SK-N-SH treated with all-trans-retinoic acid at 6 μM for 48 hours (cell line): ENCODE data around the gene PDE6B.

ENCODE experiments used
- ATAC-seq: fragments of 200-7000 bp; cut with Tn5 transposase; 3 replicates; pipeline ENCODE4 v1.9.1; 2020; ENCODE audit warnings: mild to moderate bottlenecking, moderate library complexity
- ARNTL ChIP-seq: fragments of 450-650 bp; formaldehyde crosslinking; IDR thresholded peaks from 2 replicates; pipeline ENCODE4 v1.5.0; 2020; ENCODE audit warnings: low read depth, mild to moderate bottlenecking, moderate library complexity, borderline replicate concordance
- CSRNP3 ChIP-seq: fragments of 250-450 bp; sonication (Bioruptor Pico); IDR thresholded peaks from 2 replicates; pipeline ENCODE4 v1.5.1; 2021; ENCODE audit warnings: mild to moderate bottlenecking, moderate library complexity
- ESRRG ChIP-seq: fragments of 250-450 bp; sonication (Bioruptor Pico); IDR thresholded peaks from 2 replicates; pipeline ENCODE4 v1.6.1; 2021; ENCODE audit warnings: mild to moderate bottlenecking
- GLIS3 ChIP-seq: fragments of 250-450 bp; sonication (Bioruptor Pico); IDR thresholded peaks from 2 replicates; pipeline ENCODE4 v1.5.0; 2020; ENCODE audit warnings: mild to moderate bottlenecking, moderate library complexity
- ISL1 ChIP-seq: fragments of 250-450 bp; sonication (Bioruptor Pico); IDR thresholded peaks from 2 replicates; pipeline ENCODE4 v2.1.2; 2022; ENCODE audit warnings: mild to moderate bottlenecking, moderate library complexity
- PPARA ChIP-seq: fragments of 250-450 bp; sonication (Bioruptor Pico); IDR thresholded peaks from 2 replicates; pipeline ENCODE4 v1.5.0; 2020; ENCODE audit warnings: mild to moderate bottlenecking, borderline replicate concordance
- RARB ChIP-seq: fragments of 250-450 bp; sonication (Bioruptor Pico); IDR thresholded peaks from 2 replicates; pipeline ENCODE4 v1.8.0; 2021; ENCODE audit warnings: mild to moderate bottlenecking, moderate library complexity
- SNAI2 ChIP-seq: fragments of 250-450 bp; sonication (Bioruptor Pico); IDR thresholded peaks from 2 replicates; pipeline ENCODE4 v1.5.0; 2020; ENCODE audit warnings: mild to moderate bottlenecking, moderate library complexity
- TCF4 ChIP-seq: fragments of 250-450 bp; sonication (Bioruptor Pico); IDR thresholded peaks from 2 replicates; pipeline ENCODE4 v1.8.0; 2021; ENCODE audit warnings: mild to moderate bottlenecking, moderate library complexity, borderline replicate concordance
- TOX ChIP-seq: fragments of 250-450 bp; sonication (Bioruptor Pico); IDR thresholded peaks from 2 replicates; pipeline ENCODE4 v1.8.0; 2021; ENCODE audit warnings: mild to moderate bottlenecking, moderate library complexity, borderline replicate concordance
- TSHZ2 ChIP-seq: fragments of 250-450 bp; sonication (Bioruptor Pico); IDR thresholded peaks from 2 replicates; pipeline ENCODE4 v1.5.0; 2020; ENCODE audit warnings: mild to moderate bottlenecking, moderate library complexity
- ZC3H10 ChIP-seq: fragments of 250-450 bp; sonication (Bioruptor Pico); IDR thresholded peaks from 2 replicates; pipeline ENCODE4 v1.5.1; 2021; ENCODE audit warnings: mild to moderate bottlenecking, moderate library complexity
- ZFP3 ChIP-seq: fragments of 250-450 bp; sonication (Bioruptor Pico); IDR thresholded peaks from 2 replicates; pipeline ENCODE4 v1.5.0; 2020; ENCODE audit warnings: mild to moderate bottlenecking, moderate library complexity
- ZFP30 ChIP-seq: fragments of 450-650 bp; formaldehyde crosslinking; IDR thresholded peaks from 2 replicates; pipeline ENCODE4 v1.5.0; 2022; ENCODE audit warnings: mild to moderate bottlenecking, moderate library complexity
- ZNF565 ChIP-seq: fragments of 450-650 bp; formaldehyde crosslinking; conservative IDR thresholded peaks from 2 replicates; pipeline ENCODE4 v1.5.0; 2020; ENCODE audit warnings: low read depth, mild to moderate bottlenecking, moderate library complexity
- ZNF70 ChIP-seq: fragments of 450-650 bp; formaldehyde crosslinking; IDR thresholded peaks from 2 replicates; pipeline ENCODE4 v1.5.0; 2020; ENCODE audit warnings: mild to moderate bottlenecking, moderate library complexity
- TF ChIP-seq, protein P1 (sequence below): fragments of 250-450 bp; sonication (Bioruptor Pico); IDR thresholded peaks from 2 replicates; pipeline ENCODE4 v1.5.1; 2020; ENCODE audit warnings: low read depth, mild to moderate bottlenecking, moderate library complexity
- TF ChIP-seq, protein P2 (sequence below): fragments of 250-450 bp; sonication (Bioruptor Pico); IDR thresholded peaks from 2 replicates; pipeline ENCODE4 v1.8.0; 2021; ENCODE audit warnings: low read depth, mild to moderate bottlenecking, moderate library complexity, borderline replicate concordance
- TF ChIP-seq, protein P3 (sequence below): fragments of 250-450 bp; sonication (Bioruptor Pico); IDR thresholded peaks from 2 replicates; pipeline ENCODE4 v1.8.0; 2020; ENCODE audit warnings: mild to moderate bottlenecking, moderate library complexity, borderline replicate concordance

Gene PDE6B

DNA sequence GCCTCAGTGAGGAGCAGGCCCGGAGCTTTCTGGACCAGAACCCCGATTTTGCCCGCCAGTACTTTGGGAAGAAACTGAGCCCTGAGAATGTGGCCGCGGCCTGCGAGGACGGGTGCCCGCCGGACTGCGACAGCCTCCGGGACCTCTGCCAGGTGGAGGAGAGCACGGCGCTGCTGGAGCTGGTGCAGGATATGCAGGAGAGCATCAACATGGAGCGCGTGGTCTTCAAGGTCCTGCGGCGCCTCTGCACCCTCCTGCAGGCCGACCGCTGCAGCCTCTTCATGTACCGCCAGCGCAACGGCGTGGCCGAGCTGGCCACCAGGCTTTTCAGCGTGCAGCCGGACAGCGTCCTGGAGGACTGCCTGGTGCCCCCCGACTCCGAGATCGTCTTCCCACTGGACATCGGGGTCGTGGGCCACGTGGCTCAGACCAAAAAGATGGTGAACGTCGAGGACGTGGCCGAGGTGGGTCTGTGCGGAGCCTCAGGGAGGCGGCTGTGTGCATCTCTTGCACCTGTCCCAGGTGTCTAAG lies 323 bp downstream of the PDE6B start:
- no peak for TF ChIP-seq ZC3H10 (CRISPR knock-in tag)
- TF ChIP-seq ZNF70: no peak
- TF ChIP-seq, protein P1, sequence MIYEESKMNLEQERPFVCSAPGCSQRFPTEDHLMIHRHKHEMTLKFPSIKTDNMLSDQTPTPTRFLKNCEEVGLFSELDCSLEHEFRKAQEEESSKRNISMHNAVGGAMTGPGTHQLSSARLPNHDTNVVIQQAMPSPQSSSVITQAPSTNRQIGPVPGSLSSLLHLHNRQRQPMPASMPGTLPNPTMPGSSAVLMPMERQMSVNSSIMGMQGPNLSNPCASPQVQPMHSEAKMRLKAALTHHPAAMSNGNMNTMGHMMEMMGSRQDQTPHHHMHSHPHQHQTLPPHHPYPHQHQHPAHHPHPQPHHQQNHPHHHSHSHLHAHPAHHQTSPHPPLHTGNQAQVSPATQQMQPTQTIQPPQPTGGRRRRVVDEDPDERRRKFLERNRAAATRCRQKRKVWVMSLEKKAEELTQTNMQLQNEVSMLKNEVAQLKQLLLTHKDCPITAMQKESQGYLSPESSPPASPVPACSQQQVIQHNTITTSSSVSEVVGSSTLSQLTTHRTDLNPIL (CRISPR knock-in tag): no peak
- no peak for TF ChIP-seq TCF4 (CRISPR knock-in tag)
- TF ChIP-seq GLIS3: no peak
- no peak for TF ChIP-seq ZFP30 (CRISPR knock-in tag)
- no peak for TF ChIP-seq ZFP3 (CRISPR knock-in tag)
- TF ChIP-seq, protein P2, sequence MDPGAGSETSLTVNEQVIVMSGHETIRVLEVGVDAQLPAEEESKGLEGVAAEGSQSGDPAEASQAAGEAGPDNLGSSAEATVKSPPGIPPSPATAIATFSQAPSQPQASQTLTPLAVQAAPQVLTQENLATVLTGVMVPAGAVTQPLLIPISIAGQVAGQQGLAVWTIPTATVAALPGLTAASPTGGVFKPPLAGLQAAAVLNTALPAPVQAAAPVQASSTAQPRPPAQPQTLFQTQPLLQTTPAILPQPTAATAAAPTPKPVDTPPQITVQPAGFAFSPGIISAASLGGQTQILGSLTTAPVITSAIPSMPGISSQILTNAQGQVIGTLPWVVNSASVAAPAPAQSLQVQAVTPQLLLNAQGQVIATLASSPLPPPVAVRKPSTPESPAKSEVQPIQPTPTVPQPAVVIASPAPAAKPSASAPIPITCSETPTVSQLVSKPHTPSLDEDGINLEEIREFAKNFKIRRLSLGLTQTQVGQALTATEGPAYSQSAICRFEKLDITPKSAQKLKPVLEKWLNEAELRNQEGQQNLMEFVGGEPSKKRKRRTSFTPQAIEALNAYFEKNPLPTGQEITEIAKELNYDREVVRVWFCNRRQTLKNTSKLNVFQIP (CRISPR knock-in tag): no peak
- no peak for TF ChIP-seq SNAI2
- TF ChIP-seq CSRNP3: no peak
- TF ChIP-seq ARNTL (CRISPR knock-in tag): no peak
- no peak for TF ChIP-seq ESRRG
- TF ChIP-seq, protein P3, sequence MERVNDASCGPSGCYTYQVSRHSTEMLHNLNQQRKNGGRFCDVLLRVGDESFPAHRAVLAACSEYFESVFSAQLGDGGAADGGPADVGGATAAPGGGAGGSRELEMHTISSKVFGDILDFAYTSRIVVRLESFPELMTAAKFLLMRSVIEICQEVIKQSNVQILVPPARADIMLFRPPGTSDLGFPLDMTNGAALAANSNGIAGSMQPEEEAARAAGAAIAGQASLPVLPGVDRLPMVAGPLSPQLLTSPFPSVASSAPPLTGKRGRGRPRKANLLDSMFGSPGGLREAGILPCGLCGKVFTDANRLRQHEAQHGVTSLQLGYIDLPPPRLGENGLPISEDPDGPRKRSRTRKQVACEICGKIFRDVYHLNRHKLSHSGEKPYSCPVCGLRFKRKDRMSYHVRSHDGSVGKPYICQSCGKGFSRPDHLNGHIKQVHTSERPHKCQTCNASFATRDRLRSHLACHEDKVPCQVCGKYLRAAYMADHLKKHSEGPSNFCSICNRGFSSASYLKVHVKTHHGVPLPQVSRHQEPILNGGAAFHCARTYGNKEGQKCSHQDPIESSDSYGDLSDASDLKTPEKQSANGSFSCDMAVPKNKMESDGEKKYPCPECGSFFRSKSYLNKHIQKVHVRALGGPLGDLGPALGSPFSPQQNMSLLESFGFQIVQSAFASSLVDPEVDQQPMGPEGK (CRISPR knock-in tag): no peak
- TF ChIP-seq ZNF565 (CRISPR knock-in tag): no peak
- TF ChIP-seq PPARA (CRISPR knock-in tag): no peak

GRCh38 chr4:626201-627091 lies 1.1 kb downstream of the PDE6B start:
- ATAC-seq: no peak
- TF ChIP-seq TCF4 (CRISPR knock-in tag): no peak
- TF ChIP-seq SNAI2: no peak
- no peak for TF ChIP-seq RARB (CRISPR knock-in tag)
- TF ChIP-seq ZNF565 (CRISPR knock-in tag): no peak
- no peak for TF ChIP-seq ZNF70
- no peak for TF ChIP-seq GLIS3
- TF ChIP-seq TOX: no peak
- TF ChIP-seq ISL1 (CRISPR knock-in tag): no peak
- TF ChIP-seq, protein P1 (CRISPR knock-in tag): no peak
- TF ChIP-seq ZFP30 (CRISPR knock-in tag): no peak
- TF ChIP-seq PPARA (CRISPR knock-in tag): no peak
- TF ChIP-seq TSHZ2 (CRISPR knock-in tag): no peak

More for the DNA sequence above, 323 bp downstream of the PDE6B start:
- ATAC-seq: no peak
